ENCODE measurements around the gene MAML3.

The MAML3 gene

GRCh38 chr4:139799615-139800014 lies 354.4 kb downstream of the MAML3 start:
- no peak for DNase-seq

GRCh38 chr4:139798456-139798855 lies 355.5 kb downstream of the MAML3 start:
- DNase-seq: no peak

DNA sequence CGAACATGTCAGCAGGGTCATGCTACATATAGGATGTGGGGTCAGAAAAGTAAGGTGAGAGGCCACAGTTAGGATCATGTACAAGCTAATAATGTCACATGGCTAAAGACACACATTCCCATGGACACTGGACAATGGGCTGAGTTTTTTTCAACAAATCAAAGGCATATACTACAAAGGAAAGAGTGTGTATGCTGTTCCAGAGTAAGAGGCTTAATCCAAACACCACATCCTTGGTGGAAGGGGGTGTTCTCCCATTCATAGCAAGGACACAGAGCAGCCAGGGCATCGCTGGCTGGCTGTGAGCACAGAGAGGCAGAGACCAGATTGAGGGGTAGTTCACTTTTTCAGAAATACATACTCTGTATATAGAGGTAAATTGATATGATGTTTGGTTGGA lies 356.7 kb downstream of the MAML3 start:
- no peak for DNase-seq

DNA sequence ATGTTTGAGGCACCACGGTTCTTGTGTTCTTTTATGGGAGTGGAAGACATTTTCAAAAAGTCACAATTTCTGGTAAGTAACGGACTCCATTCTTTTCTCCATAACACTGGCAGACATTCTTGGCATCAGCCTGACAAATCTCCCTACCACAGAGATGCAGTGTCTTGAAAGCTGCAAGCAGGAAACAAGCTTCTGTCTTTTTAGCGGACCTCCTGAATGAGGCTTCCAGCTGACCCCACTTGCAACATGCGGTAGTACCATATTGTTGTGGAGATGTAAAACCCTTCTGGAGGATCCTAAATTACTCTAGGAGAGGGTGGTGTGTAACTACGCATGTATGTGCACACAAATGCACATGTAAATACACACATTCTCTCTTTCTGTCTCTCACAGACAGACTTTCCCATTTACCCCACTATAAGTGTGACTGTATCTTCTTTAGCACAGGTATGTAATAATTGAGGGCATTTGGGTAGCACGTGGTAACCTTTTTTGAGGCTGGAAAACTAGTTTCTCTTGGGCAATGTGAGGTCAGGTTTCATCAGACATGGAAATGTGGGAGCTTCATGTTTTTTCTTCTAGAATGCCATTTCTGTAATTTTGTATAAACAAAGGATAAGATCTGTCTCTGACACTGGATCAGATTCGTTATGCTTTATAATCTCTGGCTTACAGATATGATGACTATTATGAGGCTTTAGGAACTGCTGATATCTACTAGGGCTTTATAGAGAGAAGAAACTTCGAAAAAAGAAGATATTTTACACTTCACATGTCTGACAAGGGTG lies 358.3 kb downstream of the MAML3 start:
- DNase-seq: no peak

DNA sequence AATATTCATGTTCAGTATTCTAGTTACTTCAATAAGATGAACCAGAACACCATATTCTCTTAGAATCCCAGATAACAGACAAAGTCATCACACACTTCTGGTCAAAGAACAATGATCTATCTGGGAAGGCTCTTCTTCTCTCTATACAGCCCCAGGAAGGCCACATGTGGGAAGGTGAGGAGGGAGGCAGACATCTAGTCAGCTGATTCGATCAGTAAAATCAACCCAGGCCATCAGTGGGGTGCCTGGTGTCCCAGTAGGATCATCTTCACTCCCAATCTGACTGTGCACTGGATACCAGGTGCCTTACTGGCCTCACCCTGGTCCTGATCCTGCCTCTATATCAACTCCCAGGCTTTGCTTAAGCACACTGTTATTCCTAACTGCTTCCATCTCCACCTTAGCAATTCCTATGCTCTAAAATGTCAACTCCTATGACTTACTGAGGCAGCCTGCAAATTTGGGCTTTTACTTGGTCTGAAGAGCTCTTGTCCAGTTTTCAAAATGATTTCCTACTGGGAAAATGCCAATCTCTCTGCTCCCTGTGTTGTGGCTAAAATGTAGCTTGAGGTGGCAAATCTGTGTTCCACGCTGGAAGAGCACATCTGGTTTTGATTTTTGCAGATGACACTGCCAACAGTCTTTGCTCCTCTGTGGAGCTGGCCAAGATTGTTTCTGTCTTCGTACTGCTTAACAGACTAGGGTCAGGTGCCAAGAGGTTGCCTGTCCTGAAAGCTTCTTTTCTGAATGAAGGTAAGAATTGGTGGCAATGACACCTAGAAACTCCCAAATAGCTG lies 359.6 kb downstream of the MAML3 start:
- no peak for DNase-seq

DNA sequence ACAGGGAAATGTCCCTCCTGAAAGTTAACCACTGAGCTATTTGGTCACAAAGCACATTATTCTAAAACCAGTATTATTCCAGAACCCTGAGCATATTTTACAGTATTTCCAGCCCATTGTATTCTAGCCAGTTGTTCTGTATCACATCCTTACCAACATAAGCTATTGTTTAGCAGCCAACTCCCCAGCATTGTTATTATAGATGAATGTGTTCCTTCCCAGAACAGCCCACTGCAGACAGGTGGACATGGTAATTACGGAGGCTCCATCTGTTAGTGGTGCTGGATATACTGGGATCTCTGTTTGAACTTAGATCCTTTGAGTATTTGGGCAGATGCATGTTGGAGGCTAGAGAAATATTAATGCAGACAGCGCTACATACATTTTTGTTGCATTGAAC lies 362.3 kb downstream of the MAML3 start:
- DNase-seq: no peak

- DNase-seq: no peak
These were observed 363.7 kb downstream of the MAML3 start for GRCh38 chr4:139790291-139790690.

GRCh38 chr4:139789096-139789654 lies 364.8 kb downstream of the MAML3 start:
- DNase-seq: no peak

DNA sequence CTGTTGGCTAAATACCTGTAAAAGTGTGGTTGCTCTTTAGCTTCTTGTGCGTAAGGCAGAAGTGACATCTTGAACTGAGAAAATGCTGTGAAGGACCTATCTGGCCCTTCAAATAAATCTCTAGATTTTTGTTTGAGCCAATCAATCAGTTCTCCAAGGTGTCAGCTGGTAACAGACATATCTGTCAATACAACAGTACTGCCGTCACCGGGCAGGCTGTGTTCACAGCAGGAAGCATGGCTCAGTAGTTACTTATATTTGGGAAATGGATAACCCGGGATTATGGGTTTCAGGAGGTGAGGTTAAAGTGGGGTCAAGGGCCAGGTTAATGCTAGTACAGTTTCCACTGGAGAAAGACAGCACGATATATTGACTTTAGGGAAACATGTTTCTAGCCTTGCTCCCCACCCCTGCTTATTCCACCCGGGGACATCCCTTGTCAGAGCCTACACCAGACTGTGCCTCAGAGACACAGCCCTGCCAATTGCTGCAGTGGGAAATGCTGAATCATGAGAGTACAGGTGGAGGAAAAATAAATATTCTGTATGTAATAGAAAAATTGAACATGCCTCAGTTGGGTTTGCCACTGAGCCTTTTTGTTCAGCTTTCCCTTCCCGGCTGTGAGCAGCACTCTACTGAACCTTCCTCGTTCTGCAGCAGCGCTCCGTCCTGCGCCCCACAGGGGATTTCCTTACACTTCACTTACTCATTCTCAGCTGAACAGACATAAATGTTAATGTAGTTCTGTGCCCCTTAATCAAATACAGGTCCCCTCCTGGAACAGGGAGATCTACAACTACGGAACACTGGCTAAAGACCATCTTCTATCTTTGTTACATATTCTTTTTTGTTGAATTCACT lies 367.3 kb downstream of the MAML3 start:
- DNase-seq: no peak

GRCh38 chr4:139785356-139785755 lies 368.6 kb downstream of the MAML3 start:
- DNase-seq: no peak

DNA sequence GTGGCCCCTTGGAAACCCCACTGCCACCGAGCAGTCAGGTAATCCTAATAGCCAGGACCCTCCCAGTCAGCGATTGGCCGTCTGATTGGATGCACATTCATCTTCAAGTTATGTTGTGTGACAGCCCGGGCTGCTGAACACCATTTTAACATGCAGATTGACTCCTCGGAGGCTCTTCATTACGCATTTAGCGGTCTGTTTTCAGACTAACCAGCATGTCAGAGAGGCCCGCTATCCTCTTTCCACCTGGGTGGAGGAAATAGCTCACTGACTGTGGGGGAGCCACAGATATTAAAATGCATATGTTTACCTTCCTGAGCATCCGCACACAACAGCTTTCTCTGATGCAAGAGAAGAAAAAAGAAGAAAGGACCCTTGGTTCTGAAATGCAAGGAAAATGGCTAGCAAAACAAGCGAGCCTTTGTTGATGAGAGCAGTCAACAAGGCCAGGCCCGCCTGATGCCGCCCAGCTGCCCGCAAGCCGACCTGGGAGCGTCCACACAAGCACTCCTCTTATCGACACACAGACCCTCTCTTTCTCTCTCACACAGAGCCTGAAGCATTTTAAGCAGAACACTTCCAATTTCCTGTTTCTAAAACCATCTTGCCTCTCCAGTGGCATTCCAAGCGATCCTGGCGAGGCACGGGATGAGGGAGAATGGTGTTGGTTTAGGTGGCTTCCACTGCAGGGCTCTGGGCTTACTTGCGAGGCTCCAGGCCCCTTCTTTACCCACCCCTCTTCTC lies 370.1 kb downstream of the MAML3 start:
- DNase-seq: no peak

DNA sequence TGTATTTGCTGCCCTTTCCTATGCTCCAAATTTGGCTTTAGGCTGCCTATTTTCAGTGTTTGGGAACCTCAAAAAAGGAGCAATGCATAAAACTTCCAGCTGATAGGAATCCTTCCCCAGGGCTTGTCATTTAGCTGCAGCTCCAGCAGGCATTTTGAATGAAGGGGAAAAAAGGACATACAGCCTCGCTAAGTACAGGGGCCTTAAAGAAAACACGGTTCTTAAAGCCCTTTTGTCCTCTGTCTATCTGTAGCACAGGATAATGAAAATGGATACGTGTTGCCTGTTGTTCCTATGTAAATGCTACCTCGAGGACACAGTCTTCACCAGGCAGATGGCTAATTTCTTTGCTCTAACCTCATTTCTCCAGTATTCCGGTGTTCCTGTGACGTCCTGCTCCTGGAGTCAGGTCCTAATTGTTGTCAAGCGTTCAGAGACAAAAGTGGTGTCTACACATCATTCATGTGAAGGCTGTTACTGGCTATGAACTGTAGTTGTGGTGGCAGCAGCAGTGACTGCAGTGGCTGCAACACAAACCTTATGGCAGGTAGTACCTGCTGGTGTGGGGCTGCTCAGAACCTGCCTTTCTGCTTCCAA lies 371.0 kb downstream of the MAML3 start:
- DNase-seq: no peak

- no peak for DNase-seq
These were observed 372.9 kb downstream of the MAML3 start for GRCh38 chr4:139781066-139781465.

GRCh38 chr4:139779691-139780090 lies 374.3 kb downstream of the MAML3 start:
- DNase-seq: no peak

- no peak for DNase-seq
These were observed 376.2 kb downstream of the MAML3 start for GRCh38 chr4:139777757-139778156.

DNA sequence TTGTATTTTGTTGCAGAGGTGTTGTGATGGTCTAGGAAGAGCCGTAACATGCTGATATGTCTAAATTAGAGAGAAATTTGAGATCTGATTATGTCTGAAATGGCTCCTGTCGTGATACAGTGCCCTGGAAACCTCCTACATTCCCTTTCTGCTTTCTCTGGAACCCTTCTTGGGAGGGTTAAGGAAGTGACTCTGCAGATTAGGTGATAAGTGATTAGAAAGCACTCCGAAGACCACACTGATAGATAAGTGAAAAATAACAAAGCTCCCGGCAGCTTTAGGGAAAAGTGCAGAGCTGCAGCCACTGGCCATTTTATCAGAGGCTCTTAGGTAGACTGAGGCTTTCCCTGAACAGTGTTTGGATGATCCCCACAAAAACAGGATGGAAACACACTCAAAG lies 377.7 kb downstream of the MAML3 start:
- DNase-seq: no peak

DNA sequence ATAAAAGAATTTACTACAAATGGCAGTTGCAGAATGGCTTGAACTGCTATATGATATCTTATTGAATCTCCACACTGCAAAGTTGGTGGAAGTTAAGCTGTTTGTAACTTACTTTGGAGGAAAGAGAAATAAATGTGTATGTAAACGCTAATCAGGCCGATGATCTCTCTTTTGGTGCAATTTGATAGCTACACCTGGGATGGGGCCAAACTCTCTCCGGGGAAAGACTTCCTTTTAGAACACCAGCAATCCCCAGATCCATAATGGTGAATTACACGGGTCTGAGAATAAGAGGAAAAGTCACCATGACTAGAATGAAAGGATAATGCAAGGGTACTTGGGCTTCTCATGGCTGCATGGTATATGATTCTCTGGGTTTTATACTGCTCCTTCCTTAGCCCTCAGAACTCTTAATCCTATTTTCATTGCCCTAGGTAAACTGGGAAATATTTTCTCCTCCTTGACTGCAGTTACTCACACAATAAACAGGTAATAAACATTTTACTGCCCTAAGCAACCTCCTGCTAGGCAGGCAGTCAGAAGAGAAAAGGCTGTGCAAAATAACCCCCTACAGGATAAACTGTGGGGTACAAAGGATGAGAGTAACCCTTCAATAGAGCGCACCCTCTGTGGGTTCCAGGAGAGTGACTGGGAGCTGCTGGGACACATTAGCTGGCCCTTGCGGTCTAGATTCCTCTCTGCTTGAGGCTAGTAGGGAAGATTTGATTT lies 379.1 kb downstream of the MAML3 start:
- DNase-seq: no peak

GRCh38 chr4:139773560-139774318 lies 380.2 kb downstream of the MAML3 start:
- DNase-seq: no peak

- DNase-seq: no peak
These were observed 383.6 kb downstream of the MAML3 start for GRCh38 chr4:139770361-139770760.

- DNase-seq: no peak
These were observed 384.6 kb downstream of the MAML3 start for GRCh38 chr4:139769364-139769763.

Data from activated CD8-positive, alpha-beta memory T cell treated with anti-CD3 and anti-CD28 coated beads for 24 hours (primary cell).